Naive B cell (primary cell): ENCODE measurements around the gene MX1. TPM values are rescaled to one million over a fixed set of nuclear protein-coding genes. Genes with fewer than 3 reads are reported as not detected.

Source experiments
- ATAC-seq, 2 donors: fragments of 150-1000 bp; cut with Tn5 transposase; 2 replicates each; pipeline ENCODE4 v1.10.0; 2021; ENCODE audit warnings: low read depth in 2 of 2, mild to moderate bottlenecking in 2 of 2, moderate library complexity in 2 of 2
- DNase-seq: peaks from one replicate; pipeline ENCODE4 v3.0.0; 2022
- H3K27ac Mint-ChIP-seq, 6 donors: one replicate each; pipeline ENCODE4 v1.8.0; 2020 to 2022; ENCODE audit warnings: mild to moderate bottlenecking in 6 of 6, mixed read lengths in 6 of 6, moderate library complexity in 5 of 6, inconsistent platforms in 2 of 6
- H3K27me3 Mint-ChIP-seq, 3 donors: one replicate each; pipeline ENCODE4 v1.8.0; 2021 to 2022; ENCODE audit warnings: mixed read lengths in 3 of 3, mild to moderate bottlenecking in 1 of 3
- H3K36me3 Mint-ChIP-seq, 2 donors: one replicate each; pipeline ENCODE4 v1.8.0; 2020 to 2022; ENCODE audit warnings: mixed read lengths in 2 of 2, inconsistent platforms in 1 of 2, mild to moderate bottlenecking in 1 of 2
- H3K4me1 Mint-ChIP-seq, 3 donors: one replicate each; pipeline ENCODE4 v1.8.0; 2020 to 2022; ENCODE audit warnings: mixed read lengths in 3 of 3, inconsistent platforms in 1 of 3, mild to moderate bottlenecking in 1 of 3, moderate library complexity in 1 of 3
- H3K4me3 Mint-ChIP-seq, 8 donors: one replicate each; pipeline ENCODE4 v1.8.0; 2020 to 2022; ENCODE audit warnings: mild to moderate bottlenecking in 8 of 8, mixed read lengths in 8 of 8, moderate library complexity in 8 of 8, inconsistent platforms in 2 of 8
- H3K9me3 Mint-ChIP-seq, 7 donors: one replicate each; pipeline ENCODE4 v1.8.0; 2020 to 2022; ENCODE audit warnings: mixed read lengths in 7 of 7, mild to moderate bottlenecking in 5 of 7, inconsistent platforms in 2 of 7, moderate library complexity in 1 of 7
- polyA plus RNA-seq, 6 donors: library from polyadenylated mRNA; unstranded; fragments of 300-500 nt; fragmentation: Illumina TruSeq; gene quantifications; one replicate each; pipeline ENCODE4 v1.2.3, GENCODE V29; 2021; ENCODE audit warnings: low read depth in 6 of 6

The MX1 gene
- polyA plus RNA-seq, 6 donors from 2014 or later, result 62.0 to 119 (median 77.7) TPM

DNA sequence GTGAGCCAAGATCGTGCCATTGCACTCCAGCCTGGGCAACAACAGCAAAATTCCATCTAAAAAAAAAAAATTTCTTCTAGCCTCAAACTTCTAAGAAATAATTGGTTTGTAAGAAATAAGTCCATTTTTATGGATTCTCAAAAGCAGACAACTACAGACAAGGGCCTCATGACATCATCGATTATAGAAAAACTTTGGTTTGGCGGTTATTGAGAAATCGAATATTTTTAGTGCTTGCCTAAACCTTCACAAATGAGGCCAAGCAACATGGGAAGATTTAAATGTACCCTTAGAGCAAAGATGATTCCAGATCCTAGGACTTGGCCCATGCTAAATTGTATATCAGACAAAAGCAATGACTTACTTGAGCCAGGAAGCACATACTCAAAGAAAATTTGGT lies 27.8 kb upstream of the MX1 start:
- Mint-ChIP-seq H3K4me1 (peaks cover 11 to 21% (median 17%) of the 10 kb centered on the region in 3 donors), H3K4me3 (no peak overlapping the region), H3K27me3 (no peaks in the 10 kb centered on the region), H3K27ac (no peak overlapping the region), H3K36me3 (peaks cover 60 to 62% of the 10 kb centered on the region in 2 donors), H3K9me3 (no peaks in the 10 kb centered on the region)
- DNase-seq, result no peak
- ATAC-seq, result no peak

DNA sequence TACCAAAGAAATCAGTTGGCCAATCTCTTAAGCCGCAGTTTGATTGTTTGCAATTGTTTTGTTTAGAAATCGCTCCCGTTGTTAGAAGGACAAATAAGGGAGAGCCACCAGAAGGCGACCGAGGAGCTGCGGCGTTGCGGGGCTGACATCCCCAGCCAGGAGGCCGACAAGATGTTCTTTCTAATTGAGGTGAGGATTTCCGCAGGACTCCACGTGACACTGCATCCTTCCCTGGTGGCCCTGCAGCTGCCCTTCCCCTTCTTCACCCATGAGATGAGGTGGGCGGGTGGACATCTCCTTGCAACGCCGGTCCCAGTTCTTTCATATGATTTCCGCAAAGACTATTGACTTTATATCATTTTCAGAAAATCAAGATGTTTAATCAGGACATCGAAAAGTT lies 27.2 kb upstream of the MX1 start:
- DNase-seq (no peak), ATAC-seq (no peak)
- Mint-ChIP-seq H3K27ac (peak overlapping the region in 1 of 6 donors; percentile 65), H3K9me3 (no peaks in the 10 kb centered on the region), H3K27me3 (no peaks in the 10 kb centered on the region), H3K4me1 (peaks cover 10 to 21% (median 17%) of the 10 kb centered on the region in 3 donors), H3K4me3 (no peak overlapping the region), H3K36me3 (peaks cover 57 to 58% of the 10 kb centered on the region in 2 donors)

DNA sequence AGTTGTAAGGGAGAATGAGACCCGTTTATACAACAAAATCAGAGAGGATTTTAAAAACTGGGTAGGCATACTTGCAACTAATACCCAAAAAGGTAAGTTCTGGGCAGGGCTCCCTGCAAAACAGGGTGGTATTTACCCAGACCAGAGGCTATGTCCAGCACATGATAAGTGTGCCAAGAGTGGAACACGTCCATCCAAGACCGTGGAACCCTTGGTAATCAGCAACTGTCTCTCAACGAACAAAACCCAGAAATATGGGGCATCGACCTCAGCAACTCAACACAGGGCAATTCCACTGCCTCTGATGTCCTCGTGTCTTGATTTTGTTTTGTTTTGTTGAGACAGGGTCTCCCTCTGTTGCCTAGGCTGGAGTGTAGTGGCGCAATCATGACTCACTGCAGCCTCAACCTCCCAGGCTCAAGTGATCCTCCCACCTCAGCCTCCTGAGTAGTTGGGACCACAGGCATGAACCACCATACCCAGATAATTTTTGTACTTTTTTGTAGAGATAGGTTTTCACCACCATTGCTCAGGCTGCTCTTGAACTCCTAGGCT lies 26.7 kb upstream of the MX1 start:
- Mint-ChIP-seq H3K36me3 (peaks cover 55 to 57% of the 10 kb centered on the region in 2 donors), H3K27ac (no peak overlapping the region), H3K27me3 (no peaks in the 10 kb centered on the region), H3K4me3 (no peak overlapping the region), H3K4me1 (peaks cover 6 to 21% (median 17%) of the 10 kb centered on the region in 3 donors), H3K9me3 (no peaks in the 10 kb centered on the region)
- no peak for ATAC-seq
- no peak for DNase-seq

DNA sequence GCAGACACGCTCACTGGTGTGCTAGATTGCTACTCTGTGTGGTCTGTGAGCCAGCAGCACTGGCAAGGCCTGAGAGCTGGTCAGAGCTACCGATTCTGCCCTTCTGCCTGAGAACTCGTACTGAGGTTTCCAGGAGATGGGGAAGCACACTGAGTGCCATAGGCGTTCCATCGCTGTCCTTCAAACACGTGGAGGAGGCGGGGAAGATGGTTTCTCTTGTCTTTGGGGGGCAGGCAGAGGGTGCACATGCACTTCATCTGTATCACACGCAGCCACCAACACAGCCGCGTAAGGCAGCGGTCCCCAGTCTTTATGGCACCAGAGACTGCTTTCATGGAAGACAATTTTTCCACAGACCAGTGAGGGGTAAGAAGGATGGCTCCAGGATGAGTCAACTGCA lies 23.8 kb upstream of the MX1 start:
- Mint-ChIP-seq H3K4me1 (peaks cover 4 to 5% (median 5%) of the 10 kb centered on the region in 3 donors), H3K9me3 (no peaks in the 10 kb centered on the region), H3K36me3 (peaks cover 45 to 53% of the 10 kb centered on the region in 2 donors), H3K27me3 (no peaks in the 10 kb centered on the region), H3K4me3 (no peak overlapping the region), H3K27ac (no peak overlapping the region)
- no peak for ATAC-seq
- DNase-seq, result no peak

DNA sequence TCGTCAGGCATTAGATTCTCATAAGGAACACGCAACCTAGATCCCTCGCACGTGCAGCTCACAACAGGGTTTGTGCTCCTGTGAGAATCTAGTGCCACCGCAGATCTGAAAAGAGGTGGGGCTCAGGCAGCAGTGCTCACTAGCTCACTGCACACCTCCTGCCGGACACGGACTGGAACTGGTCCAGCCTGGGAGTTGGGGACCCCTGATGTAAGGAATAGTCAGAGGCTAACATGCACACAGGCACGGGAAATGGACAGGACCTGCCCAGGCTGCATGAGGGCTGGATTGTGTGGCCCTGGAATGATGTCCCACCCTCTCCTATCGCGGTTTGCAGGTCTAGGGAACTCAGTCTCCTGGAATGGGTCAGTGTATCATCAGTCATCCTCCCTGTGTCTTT lies 23.2 kb upstream of the MX1 start:
- ATAC-seq, result no peak
- no peak for DNase-seq
- no peaks in the 10 kb centered on the region for H3K9me3 Mint-ChIP-seq
- H3K27me3 Mint-ChIP-seq, result no peaks in the 10 kb centered on the region
- no peaks in the 10 kb centered on the region for H3K4me1 Mint-ChIP-seq
- no peak overlapping the region for H3K4me3 Mint-ChIP-seq
- peaks cover 46 to 52% of the 10 kb centered on the region in 2 donors for H3K36me3 Mint-ChIP-seq
- no peak overlapping the region for H3K27ac Mint-ChIP-seq

DNA sequence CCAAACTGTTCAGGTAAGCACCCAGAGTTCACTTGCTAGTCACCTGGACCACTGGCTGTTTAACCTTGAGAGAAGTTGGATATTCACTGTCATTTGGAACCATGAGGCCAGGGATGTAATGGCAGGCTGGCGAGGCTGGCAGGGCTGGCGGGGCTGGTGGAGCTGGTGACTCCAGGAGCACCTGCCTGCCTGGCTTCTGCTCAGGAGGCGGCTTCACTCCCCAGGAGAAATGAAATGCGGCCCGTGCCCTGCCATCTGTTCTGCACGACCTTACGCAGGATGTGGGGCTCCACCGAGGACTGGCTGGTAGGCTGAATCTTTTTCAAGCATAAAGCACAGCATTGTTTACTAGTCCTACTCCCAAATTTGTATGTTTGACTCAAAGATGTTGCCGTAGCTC lies 22.7 kb upstream of the MX1 start:
- H3K9me3 Mint-ChIP-seq, result no peaks in the 10 kb centered on the region
- no peak for DNase-seq
- H3K36me3 Mint-ChIP-seq, result peaks cover 50 to 55% of the 10 kb centered on the region in 2 donors
- H3K4me1 Mint-ChIP-seq, result peaks cover 0 to 1% (median 0%) of the 10 kb centered on the region in 3 donors
- H3K4me3 Mint-ChIP-seq, result no peak overlapping the region
- no peak for ATAC-seq
- H3K27ac Mint-ChIP-seq, result no peak overlapping the region
- H3K27me3 Mint-ChIP-seq, result no peaks in the 10 kb centered on the region

DNA sequence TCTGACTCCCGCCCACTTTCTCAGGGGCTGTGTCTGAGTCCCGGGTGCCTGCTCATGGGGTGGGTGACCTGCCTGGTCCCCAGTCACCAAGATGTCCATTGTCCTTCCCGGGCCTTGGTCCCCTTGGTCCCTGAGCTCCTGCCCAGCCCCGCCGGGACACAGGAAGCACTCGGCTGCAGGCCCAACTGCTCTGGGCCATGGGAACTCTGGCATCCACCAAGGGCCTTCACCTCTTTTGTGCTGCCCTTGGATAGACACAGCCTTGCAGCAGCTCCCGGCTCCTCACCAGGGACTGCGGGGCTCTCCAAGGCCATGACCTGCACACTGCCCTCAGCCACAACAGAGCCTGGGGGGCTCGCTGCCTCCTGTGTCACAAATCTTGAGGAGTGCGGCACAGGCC lies 22.1 kb upstream of the MX1 start:
- peaks cover 54 to 57% of the 10 kb centered on the region in 2 donors for H3K36me3 Mint-ChIP-seq
- peaks cover 0 to 6% (median 0%) of the 10 kb centered on the region in 3 donors for H3K4me1 Mint-ChIP-seq
- ATAC-seq (no peak), DNase-seq (no peak)
- no peak overlapping the region for H3K4me3 Mint-ChIP-seq
- no peaks in the 10 kb centered on the region for H3K9me3 Mint-ChIP-seq
- no peaks in the 10 kb centered on the region for H3K27me3 Mint-ChIP-seq
- H3K27ac Mint-ChIP-seq, result peak overlapping the region in 2 of 6 donors; percentile 22 to 77

DNA sequence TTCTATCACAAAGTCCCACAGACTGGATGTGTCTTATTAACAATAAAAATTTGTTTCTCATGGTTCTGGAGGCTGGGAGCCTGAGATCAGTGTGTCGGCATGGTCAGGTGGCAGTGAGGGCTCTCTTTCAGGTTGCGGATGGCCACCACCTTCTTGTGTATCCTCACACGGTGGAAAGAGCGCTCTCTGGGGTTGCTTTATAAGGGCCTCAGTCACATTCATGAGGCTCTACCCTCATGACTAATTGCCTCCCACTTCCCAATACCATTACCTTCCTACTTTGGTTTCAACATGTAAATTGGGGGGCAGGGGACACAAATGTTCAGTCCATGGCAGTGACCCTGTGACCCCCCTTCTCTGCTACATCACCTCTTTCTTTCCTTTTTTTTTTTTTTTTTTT lies 20.7 kb upstream of the MX1 start:
- H3K27me3 Mint-ChIP-seq, result no peaks in the 10 kb centered on the region
- ATAC-seq, result no peak
- H3K9me3 Mint-ChIP-seq, result peaks cover 0 to 2% (median under 1%) of the 10 kb centered on the region in 7 donors
- no peak overlapping the region for H3K27ac Mint-ChIP-seq
- H3K36me3 Mint-ChIP-seq, result peaks cover 62 to 63% of the 10 kb centered on the region in 2 donors
- H3K4me3 Mint-ChIP-seq, result no peak overlapping the region
- DNase-seq, result no peak
- peaks cover 0 to 10% (median under 1%) of the 10 kb centered on the region in 3 donors for H3K4me1 Mint-ChIP-seq

DNA sequence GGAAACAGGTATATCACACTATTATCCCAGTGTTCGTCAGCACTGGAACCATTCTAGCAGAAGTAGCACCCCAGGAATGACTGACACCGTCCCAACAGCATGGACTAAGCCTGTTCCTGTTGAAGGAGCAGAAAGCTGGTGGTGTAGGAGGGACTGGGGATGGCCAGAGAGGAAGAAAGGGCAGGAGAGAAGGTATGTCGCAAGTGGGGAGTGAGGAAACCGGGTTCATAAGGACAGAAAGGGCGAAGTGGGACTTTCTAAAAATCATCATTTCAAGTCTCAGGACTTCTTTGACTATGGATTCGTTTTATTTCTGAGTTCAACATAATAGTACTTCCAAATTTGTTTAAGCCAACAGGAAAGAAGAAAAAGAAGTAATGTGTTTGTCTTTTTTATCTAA lies 19.7 kb upstream of the MX1 start:
- Mint-ChIP-seq H3K36me3 (peaks cover 56 to 67% of the 10 kb centered on the region in 2 donors), H3K27me3 (no peaks in the 10 kb centered on the region), H3K9me3 (peaks cover 0 to 6% (median 5%) of the 10 kb centered on the region in 7 donors), H3K4me1 (peaks cover 2 to 10% (median 7%) of the 10 kb centered on the region in 3 donors), H3K27ac (no peak overlapping the region), H3K4me3 (no peak overlapping the region)
- ATAC-seq, result no peak
- no peak for DNase-seq

DNA sequence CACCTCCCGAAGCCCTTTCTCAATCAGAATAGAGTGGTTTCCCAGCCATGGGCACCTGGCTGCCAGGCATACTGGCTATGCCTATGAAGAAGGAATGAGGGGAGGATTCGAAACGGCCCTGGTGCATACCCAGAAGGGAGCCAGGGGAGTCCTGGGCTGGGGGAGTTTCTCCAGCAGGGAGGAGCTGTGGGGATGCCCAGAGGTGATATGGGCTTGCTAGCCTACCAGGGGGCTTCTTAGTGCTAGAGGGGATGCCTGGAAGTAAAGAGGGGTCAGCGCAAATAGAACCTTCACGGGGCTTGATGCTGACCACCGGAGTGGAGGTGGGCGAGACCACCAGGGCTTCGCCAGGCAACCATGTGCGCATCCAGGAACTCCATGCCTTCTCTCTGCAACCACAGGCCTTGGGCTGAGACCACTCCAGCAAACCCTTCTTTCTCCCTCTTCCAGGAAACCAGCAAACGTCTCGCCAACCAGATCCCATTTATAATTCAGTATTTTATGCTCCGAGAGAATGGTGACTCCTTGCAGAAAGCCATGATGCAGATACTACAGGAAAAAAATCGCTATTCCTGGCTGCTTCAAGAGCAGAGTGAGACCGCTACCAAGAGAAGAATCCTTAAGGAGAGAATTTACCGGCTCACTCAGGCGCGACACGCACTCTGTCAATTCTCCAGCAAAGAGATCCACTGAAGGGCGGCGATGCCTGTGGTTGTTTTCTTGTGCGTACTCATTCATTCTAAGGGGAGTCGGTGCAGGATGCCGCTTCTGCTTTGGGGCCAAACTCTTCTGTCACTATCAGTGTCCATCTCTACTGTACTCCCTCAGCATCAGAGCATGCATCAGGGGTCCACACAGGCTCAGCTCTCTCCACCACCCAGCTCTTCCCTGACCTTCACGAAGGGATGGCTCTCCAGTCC lies 18.2 kb upstream of the MX1 start:
- Mint-ChIP-seq H3K27ac (peak overlapping the region in 2 of 6 donors; percentile 69 to 92), H3K4me1 (peaks cover 2 to 10% (median 10%) of the 10 kb centered on the region in 3 donors), H3K9me3 (peaks cover 5 to 20% (median 9%) of the 10 kb centered on the region in 7 donors), H3K27me3 (no peaks in the 10 kb centered on the region), H3K36me3 (peaks cover 50 to 67% of the 10 kb centered on the region in 2 donors), H3K4me3 (peak overlapping the region in 1 of 8 donors; percentile 16)
- ATAC-seq, result no peak
- DNase-seq, result no peak

DNA sequence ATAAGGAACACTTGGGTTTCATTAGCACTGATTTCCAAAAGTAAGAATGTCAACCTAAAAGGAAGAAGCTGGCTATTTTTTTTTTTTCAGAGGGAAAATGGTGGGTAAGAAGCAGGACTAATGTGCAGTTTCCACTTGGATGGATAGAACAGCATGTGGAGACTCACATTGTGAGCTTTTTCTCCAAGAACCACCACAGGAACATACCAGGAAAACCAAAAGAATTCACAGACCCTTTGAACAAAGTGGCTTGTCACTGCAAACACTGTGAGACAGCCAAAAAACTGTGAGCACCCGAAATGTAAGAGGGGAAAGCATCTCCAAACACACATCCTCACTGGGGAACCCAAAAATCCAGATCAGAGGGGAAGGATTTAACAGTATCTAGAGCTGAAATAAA lies 15.7 kb upstream of the MX1 start:
- Mint-ChIP-seq H3K27me3 (no peaks in the 10 kb centered on the region), H3K27ac (peak overlapping the region in 2 of 6 donors; percentile 48 to 64), H3K4me1 (peaks cover 2 to 10% (median 10%) of the 10 kb centered on the region in 3 donors), H3K9me3 (peaks cover 9 to 29% (median 16%) of the 10 kb centered on the region in 7 donors), H3K4me3 (peak overlapping the region in 1 of 8 donors; percentile 19), H3K36me3 (peaks cover 45 to 52% of the 10 kb centered on the region in 2 donors)
- ATAC-seq, result no peak
- no peak for DNase-seq

DNA sequence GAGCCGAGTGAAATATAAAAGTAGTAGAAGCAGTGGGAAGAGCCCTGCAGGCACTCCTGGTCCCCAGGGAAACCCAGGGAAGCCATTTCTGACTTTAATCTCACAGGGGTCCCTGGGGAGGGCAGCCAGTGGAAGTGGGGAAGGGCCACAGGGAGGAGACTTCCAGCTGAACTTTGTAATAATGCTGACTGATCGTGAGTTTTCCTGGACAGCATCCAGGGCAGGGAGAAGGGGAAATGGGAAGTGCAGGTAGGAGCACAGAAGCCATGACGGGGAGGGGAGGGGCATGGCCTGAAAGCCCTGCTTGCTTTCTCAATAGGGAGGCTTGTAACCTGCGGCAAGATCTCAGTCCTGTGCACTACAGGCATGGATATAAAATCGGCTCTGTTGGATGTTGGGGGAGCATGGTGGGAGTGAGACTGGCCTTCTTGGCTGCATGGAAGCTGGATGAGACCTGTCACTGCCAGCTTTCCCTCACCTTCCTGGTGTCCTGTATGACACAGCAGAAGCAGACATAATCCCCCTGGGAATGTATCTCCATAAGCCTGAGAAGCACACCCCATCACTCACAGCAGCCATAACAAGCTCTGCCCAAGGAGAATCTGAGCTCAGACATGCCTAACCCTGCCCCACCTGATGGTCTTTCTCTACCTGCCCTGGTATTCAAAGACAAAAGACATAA lies 15.1 kb upstream of the MX1 start:
- Mint-ChIP-seq H3K9me3 (peaks cover 10 to 29% (median 16%) of the 10 kb centered on the region in 7 donors), H3K4me3 (no peak overlapping the region), H3K27ac (peak overlapping the region in 3 of 6 donors; percentile 41 to 73 (median 64)), H3K27me3 (no peaks in the 10 kb centered on the region), H3K36me3 (peaks cover 45 to 52% of the 10 kb centered on the region in 2 donors), H3K4me1 (peaks cover 2 to 10% (median 10%) of the 10 kb centered on the region in 3 donors)
- ATAC-seq (no peak), DNase-seq (no peak)

DNA sequence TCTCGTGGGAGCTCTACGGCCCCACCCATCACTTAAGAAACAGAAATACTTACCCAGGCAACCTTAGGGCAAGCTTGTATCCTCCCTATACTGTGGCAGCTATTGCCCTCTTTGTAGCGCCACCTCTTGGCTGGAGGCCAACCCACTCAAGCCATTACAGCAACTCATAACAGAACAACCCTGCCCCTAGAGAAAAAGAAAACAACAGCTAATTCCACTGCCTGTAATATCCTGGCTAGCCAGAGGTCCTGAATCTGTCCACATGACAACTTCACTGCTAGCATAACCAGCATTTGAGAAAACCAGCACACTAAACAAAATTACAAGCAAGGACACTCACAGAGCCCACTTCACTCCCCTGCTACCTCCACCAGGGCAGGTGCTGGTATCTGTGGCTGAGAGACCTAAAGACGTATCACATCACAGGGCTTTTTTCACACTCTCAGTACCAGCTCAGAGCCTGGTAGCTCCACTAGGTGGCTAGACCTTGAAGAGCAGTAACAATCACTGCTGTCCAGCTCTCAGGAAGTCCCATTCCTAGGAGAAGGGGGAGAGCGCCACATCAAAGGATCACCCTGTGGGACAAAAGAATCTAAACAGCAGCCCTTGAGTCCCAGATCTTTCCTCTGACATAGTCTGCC lies 14.5 kb upstream of the MX1 start:
- Mint-ChIP-seq H3K36me3 (peaks cover 42 to 45% of the 10 kb centered on the region in 2 donors), H3K4me3 (no peak overlapping the region), H3K27ac (peak overlapping the region in 1 of 6 donors; percentile 41)

More for the DNA sequence above, 14.5 kb upstream of the MX1 start:
- H3K27me3 Mint-ChIP-seq, result no peaks in the 10 kb centered on the region
- ATAC-seq (no peak), DNase-seq (no peak)
- peaks cover 2 to 10% (median 10%) of the 10 kb centered on the region in 3 donors for H3K4me1 Mint-ChIP-seq
- H3K9me3 Mint-ChIP-seq, result peaks cover 10 to 29% (median 16%) of the 10 kb centered on the region in 7 donors
